GM12864 (cell line): ENCODE results near the gene IFI27L1.

ENCODE experiments used
- DNase-seq: peaks from one replicate; pipeline ENCODE4 v3.0.0-alpha.2; 2011; ENCODE audit warnings: low read depth
- H3K4me3 ChIP-seq: 2 replicates; pipeline ENCODE4 v1.5.1; 2011; ENCODE audit warnings: mild to moderate bottlenecking, low read depth, low read length, control low read depth
- CTCF ChIP-seq: IDR thresholded peaks from 2 replicates; pipeline ENCODE4 v1.5.1; 2011; ENCODE audit warnings: low read depth, mild to moderate bottlenecking, moderate library complexity, low read length, control low read depth, inconsistent platforms; ENCODE audit errors: missing control alignments

IFI27L1 gene

DNA sequence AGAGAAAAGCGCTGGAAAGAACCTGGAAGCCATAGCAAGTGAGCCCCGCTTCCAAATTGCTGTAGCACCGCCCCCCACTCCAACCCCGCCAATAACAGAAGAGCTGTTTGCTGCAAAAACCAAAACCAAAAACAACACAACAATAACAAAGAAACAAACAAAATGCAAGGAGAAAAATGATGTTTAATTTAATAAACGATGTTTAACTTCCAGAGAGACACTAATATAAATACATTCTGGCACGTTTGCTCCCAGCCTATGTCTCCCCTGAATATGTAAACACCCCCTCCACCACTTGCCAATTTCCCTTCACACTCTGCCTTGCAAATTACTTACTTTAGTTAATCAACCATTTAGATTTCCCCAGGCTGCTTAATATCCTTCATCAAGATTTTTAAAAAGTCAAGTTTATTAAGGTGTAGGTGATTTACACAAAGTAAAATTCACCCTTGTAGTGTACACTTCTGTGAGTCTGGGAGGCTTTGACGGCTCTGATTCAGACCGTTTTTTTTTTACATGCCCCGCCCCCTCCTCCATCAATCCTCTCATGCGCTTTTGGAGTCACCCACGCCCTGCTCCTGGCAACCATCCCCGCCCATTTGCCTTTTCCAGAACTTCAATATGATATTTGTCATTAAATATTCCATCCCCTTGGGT lies 48.8 kb downstream of the IFI27L1 start:
- peak overlapping the region; percentile 62 for H3K4me3 ChIP-seq
- no peak for DNase-seq
- TF ChIP-seq CTCF: no peak

DNA sequence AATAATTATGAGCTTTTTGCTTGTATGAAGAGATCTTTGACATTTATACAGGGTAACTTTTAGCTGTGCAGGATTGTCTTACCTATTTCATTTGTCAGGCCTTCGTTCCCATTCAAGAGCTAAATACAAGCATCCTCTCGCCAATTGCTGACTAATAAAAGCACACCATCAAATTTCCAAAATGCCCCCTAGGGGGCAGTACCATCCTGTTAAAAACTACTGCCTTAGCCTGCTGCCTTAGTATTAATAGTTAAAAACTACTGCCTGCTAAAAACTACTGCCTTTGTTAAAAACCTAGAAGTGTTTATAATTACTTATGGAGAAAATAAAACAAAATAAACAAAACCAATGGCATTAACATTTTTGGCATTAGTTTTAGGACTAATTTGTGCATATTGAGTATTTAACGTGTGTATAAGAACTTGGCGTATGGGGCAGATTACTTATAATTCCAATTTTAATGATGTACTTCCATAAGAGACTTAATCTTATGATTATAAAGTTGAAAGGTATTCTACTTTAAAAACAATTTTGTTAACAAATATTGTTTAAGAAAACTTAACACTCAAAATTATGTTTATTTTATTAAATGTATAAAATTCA lies 51.3 kb downstream of the IFI27L1 start:
- no peak overlapping the region for H3K4me3 ChIP-seq
- peak; percentile 35 for DNase-seq
- peak; percentile 69 for TF ChIP-seq CTCF

GRCh38 chr14:94135476-94135875 lies 54.4 kb downstream of the IFI27L1 start:
- TF ChIP-seq CTCF: no peak
- H3K4me3 ChIP-seq: no peak overlapping the region
- no peak for DNase-seq

- DNase-seq: peak; percentile 49
- TF ChIP-seq CTCF: peak; percentile 99
- no peak overlapping the region for H3K4me3 ChIP-seq
These were observed 55.6 kb downstream of the IFI27L1 start for GRCh38 chr14:94136575-94137331.

- no peak for DNase-seq
- H3K4me3 ChIP-seq: no peak overlapping the region
- TF ChIP-seq CTCF: no peak
These were observed 57.1 kb downstream of the IFI27L1 start for GRCh38 chr14:94138251-94138650.

DNA sequence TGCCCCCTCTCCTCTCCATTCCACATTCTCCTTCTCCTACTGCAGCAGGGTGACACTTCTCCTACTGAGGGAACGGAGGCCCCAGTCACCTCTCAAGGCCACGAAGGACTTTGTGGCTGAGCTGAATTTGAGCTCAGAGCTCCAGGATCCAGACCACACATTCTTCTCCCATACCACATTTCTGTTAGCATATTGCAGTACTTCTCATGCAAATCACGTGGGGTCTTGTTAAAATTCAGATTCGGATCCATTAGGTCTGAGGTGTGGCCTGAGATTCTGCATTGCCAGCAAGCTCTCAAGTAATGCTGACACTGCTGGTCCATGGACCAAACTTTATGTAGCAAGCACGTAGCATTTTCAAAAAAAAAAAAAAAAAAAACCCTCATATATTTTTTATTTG lies 57.9 kb downstream of the IFI27L1 start:
- DNase-seq: no peak
- TF ChIP-seq CTCF: no peak
- H3K4me3 ChIP-seq: no peak overlapping the region
